WTC11 (cell line): ENCODE results near the gene ALK. TPM values are rescaled to one million over a fixed set of nuclear protein-coding genes. Genes with fewer than 3 reads are reported as not detected.

Source experiments
- ATAC-seq: fragments of 200-7000 bp; cut with Tn5 transposase; 2 replicates; pipeline ENCODE4 v1.10.0; 2021; ENCODE audit warnings: mild to moderate bottlenecking, moderate library complexity
- CTCF ChIA-PET: fragments of 300-600 bp; sonication (Branson Sonifier 250); formaldehyde crosslinking; loops from one replicate; lab custom pipeline; 2021; ENCODE audit warnings: antibody characterized with exemption; lab: Charles Lee
- POLR2A ChIA-PET: fragments of 350-600 bp; sonication (Branson Sonifier 250); formaldehyde crosslinking; loops from one replicate; lab custom pipeline; 2021; ENCODE audit warnings: antibody characterized with exemption; lab: Charles Lee
- DNase-seq: peaks from one replicate; pipeline ENCODE4 v3.0.0; 2021; ENCODE audit warnings: low spot score
- H3K27ac Mint-ChIP-seq: 2 replicates; pipeline ENCODE4 v1.8.0; 2021; ENCODE audit warnings: mixed read lengths
- H3K27me3 Mint-ChIP-seq: 2 replicates; pipeline ENCODE4 v1.8.0; 2021; ENCODE audit warnings: low read depth, mild to moderate bottlenecking, moderate library complexity, mixed read lengths
- H3K36me3 Mint-ChIP-seq: 2 replicates; pipeline ENCODE4 v1.8.0; 2021; ENCODE audit warnings: mixed read lengths
- H3K4me1 Mint-ChIP-seq: 2 replicates; pipeline ENCODE4 v1.8.0; 2022; ENCODE audit warnings: mixed read lengths
- H3K4me3 Mint-ChIP-seq: 2 replicates; pipeline ENCODE4 v1.8.0; 2021; ENCODE audit warnings: mild to moderate bottlenecking, moderate library complexity, mixed read lengths
- H3K9me3 Mint-ChIP-seq: 2 replicates; pipeline ENCODE4 v1.8.0; 2021; ENCODE audit warnings: mixed read lengths
- ATF1 ChIP-seq: sonication (generic); formaldehyde crosslinking; IDR thresholded peaks from 2 replicates; pipeline ENCODE4 v1.8.1; 2023; ENCODE audit warnings: mild to moderate bottlenecking, moderate library complexity, missing genetic modification reagents
- CTCF ChIP-seq: fragments of 200-600 bp; IDR thresholded peaks from 2 replicates; pipeline ENCODE4 v1.8.0; 2022; ENCODE audit warnings: antibody characterized with exemption
- FOXK1 ChIP-seq: sonication (generic); formaldehyde crosslinking; IDR thresholded peaks from 2 replicates; pipeline ENCODE4 v1.8.0; 2022; ENCODE audit warnings: mild to moderate bottlenecking, moderate library complexity, missing genetic modification reagents
- GTF2I ChIP-seq: fragments of 250-450 bp; sonication (Bioruptor Pico); conservative IDR thresholded peaks from 2 replicates; pipeline ENCODE4 v1.4.0; 2021; ENCODE audit warnings: mild to moderate bottlenecking
- IRF2 ChIP-seq: sonication (generic); formaldehyde crosslinking; IDR thresholded peaks from 2 replicates; pipeline ENCODE4 v1.8.0; 2022; ENCODE audit warnings: low read depth, missing genetic modification reagents, borderline replicate concordance
- JAZF1 ChIP-seq: fragments of 250-450 bp; sonication (Bioruptor Pico); IDR thresholded peaks from 2 replicates; pipeline ENCODE4 v1.9.0; 2021; ENCODE audit warnings: moderate library complexity, mild to moderate bottlenecking, inconsistent platforms
- NFYB ChIP-seq: sonication (generic); formaldehyde crosslinking; conservative IDR thresholded peaks from 2 replicates; pipeline ENCODE4 v1.8.0; 2022; ENCODE audit warnings: low read depth, missing genetic modification reagents
- PRRX2 ChIP-seq: fragments of 250-450 bp; sonication (Bioruptor Pico); IDR thresholded peaks from 2 replicates; pipeline ENCODE4 v1.8.0; 2021; ENCODE audit warnings: mild to moderate bottlenecking
- SMAD3 ChIP-seq: sonication (generic); formaldehyde crosslinking; IDR thresholded peaks from 2 replicates; pipeline ENCODE4 v1.8.0; 2022; ENCODE audit warnings: missing genetic modification reagents, mild to moderate bottlenecking, borderline replicate concordance
- SMAD4 ChIP-seq: sonication (generic); formaldehyde crosslinking; IDR thresholded peaks from 2 replicates; pipeline ENCODE4 v1.8.0; 2022; ENCODE audit warnings: mild to moderate bottlenecking, missing genetic modification reagents
- SOX15 ChIP-seq: fragments of 250-450 bp; sonication (Bioruptor Pico); IDR thresholded peaks from 2 replicates; pipeline ENCODE4 v1.9.0; 2021; ENCODE audit warnings: mild to moderate bottlenecking
- ZNF121 ChIP-seq: sonication (generic); formaldehyde crosslinking; IDR thresholded peaks from 2 replicates; pipeline ENCODE4 v1.8.0; 2023; ENCODE audit warnings: missing genetic modification reagents
- ZNF263 ChIP-seq: sonication (generic); formaldehyde crosslinking; IDR thresholded peaks from 2 replicates; pipeline ENCODE4 v1.8.1; 2022; ENCODE audit warnings: low read depth, mild to moderate bottlenecking, moderate library complexity, missing genetic modification reagents
- ZNF425 ChIP-seq: fragments of 250-450 bp; sonication (Bioruptor Pico); conservative IDR thresholded peaks from 2 replicates; pipeline ENCODE4 v1.9.0; 2021; ENCODE audit warnings: mild to moderate bottlenecking
- ZSCAN18 ChIP-seq: fragments of 250-450 bp; sonication (Bioruptor Pico); IDR thresholded peaks from 2 replicates; pipeline ENCODE4 v2.1.2; 2022; ENCODE audit warnings: mild to moderate bottlenecking, moderate library complexity
- total RNA-seq: library from RNA; stranded (reverse); gene quantifications from 3 replicates; pipeline ENCODE4 v1.2.3, GENCODE V29; 2021
- TF ChIP-seq, protein P1 (sequence below): sonication (generic); formaldehyde crosslinking; IDR thresholded peaks from 2 replicates; pipeline ENCODE4 v1.8.0; 2022; ENCODE audit warnings: mild to moderate bottlenecking, missing genetic modification reagents
- TF ChIP-seq, protein P2 (sequence below): fragments of 250-450 bp; sonication (Bioruptor Pico); IDR thresholded peaks from 2 replicates; pipeline ENCODE4 v1.9.0; 2021; ENCODE audit warnings: mild to moderate bottlenecking, borderline replicate concordance

The ALK gene
- total RNA-seq, 1 experiment from 2014 or later, result not detected

- Mint-ChIP-seq H3K27ac (no peak overlapping the region), H3K4me1 (peaks cover 6% of the 10 kb centered on the region; the same call in 1 of the 2 replicates), H3K9me3 (peaks cover 10% of the 10 kb centered on the region), H3K36me3 (peaks cover 4% of the 10 kb centered on the region; the same call in 1 of the 2 replicates), H3K27me3 (no peaks in the 10 kb centered on the region), H3K4me3 (no peak overlapping the region)
- CTCF ChIA-PET, result no interaction called here
- POLR2A ChIA-PET, result no interaction called here
- ATAC-seq (no peak), DNase-seq (no peak)
- TF ChIP-seq, protein P1, sequence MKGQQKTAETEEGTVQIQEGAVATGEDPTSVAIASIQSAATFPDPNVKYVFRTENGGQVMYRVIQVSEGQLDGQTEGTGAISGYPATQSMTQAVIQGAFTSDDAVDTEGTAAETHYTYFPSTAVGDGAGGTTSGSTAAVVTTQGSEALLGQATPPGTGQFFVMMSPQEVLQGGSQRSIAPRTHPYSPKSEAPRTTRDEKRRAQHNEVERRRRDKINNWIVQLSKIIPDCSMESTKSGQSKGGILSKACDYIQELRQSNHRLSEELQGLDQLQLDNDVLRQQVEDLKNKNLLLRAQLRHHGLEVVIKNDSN (CRISPR knock-in tag), result no peak
- TF ChIP-seq ZNF121 (CRISPR knock-in tag) (no peak), SOX15 (no peak), IRF2 (CRISPR knock-in tag) (no peak), CTCF (no peak), NFYB (CRISPR knock-in tag) (no peak), JAZF1 (CRISPR knock-in tag) (no peak), FOXK1 (no peak), ATF1 (CRISPR knock-in tag) (no peak), SMAD4 (CRISPR knock-in tag) (no peak), SMAD3 (no peak), GTF2I (CRISPR knock-in tag) (no peak), ZSCAN18 (CRISPR knock-in tag) (no peak), ZNF263 (CRISPR knock-in tag) (no peak)
- TF ChIP-seq, protein P2, sequence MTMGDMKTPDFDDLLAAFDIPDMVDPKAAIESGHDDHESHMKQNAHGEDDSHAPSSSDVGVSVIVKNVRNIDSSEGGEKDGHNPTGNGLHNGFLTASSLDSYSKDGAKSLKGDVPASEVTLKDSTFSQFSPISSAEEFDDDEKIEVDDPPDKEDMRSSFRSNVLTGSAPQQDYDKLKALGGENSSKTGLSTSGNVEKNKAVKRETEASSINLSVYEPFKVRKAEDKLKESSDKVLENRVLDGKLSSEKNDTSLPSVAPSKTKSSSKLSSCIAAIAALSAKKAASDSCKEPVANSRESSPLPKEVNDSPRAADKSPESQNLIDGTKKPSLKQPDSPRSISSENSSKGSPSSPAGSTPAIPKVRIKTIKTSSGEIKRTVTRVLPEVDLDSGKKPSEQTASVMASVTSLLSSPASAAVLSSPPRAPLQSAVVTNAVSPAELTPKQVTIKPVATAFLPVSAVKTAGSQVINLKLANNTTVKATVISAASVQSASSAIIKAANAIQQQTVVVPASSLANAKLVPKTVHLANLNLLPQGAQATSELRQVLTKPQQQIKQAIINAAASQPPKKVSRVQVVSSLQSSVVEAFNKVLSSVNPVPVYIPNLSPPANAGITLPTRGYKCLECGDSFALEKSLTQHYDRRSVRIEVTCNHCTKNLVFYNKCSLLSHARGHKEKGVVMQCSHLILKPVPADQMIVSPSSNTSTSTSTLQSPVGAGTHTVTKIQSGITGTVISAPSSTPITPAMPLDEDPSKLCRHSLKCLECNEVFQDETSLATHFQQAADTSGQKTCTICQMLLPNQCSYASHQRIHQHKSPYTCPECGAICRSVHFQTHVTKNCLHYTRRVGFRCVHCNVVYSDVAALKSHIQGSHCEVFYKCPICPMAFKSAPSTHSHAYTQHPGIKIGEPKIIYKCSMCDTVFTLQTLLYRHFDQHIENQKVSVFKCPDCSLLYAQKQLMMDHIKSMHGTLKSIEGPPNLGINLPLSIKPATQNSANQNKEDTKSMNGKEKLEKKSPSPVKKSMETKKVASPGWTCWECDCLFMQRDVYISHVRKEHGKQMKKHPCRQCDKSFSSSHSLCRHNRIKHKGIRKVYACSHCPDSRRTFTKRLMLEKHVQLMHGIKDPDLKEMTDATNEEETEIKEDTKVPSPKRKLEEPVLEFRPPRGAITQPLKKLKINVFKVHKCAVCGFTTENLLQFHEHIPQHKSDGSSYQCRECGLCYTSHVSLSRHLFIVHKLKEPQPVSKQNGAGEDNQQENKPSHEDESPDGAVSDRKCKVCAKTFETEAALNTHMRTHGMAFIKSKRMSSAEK, result no peak
These were observed 418.9 kb downstream of the ALK start for GRCh38 chr2:29502460-29502911.

DNA sequence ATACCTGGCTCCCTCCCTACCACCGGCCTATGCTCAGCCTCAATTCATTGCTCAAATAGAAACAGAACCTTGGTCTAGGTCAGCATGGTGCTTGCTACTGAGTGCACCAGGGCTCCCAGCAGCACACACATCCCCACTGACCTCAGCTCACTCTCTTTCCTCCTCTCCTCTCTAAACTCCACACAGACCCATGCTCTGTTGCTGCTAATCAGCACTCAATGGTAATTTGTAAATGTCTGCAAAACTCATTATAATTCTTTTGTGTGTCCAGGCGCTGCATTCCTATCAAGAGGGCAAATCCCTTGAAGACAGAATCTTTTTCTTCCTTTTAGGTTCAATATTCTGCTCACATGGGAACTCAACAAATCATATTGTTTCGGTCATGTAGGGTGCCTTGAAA lies 424.0 kb downstream of the ALK start:
- H3K4me3 Mint-ChIP-seq, result no peak overlapping the region
- H3K4me1 Mint-ChIP-seq, result peaks cover 11% of the 10 kb centered on the region
- no peak for TF ChIP-seq PRRX2 (CRISPR knock-in tag)
- no peak for TF ChIP-seq ZNF425 (CRISPR knock-in tag)
- no peaks in the 10 kb centered on the region for H3K27me3 Mint-ChIP-seq
- ChIA-PET POLR2A (no interaction called here), CTCF (no interaction called here)
- H3K36me3 Mint-ChIP-seq, result no peaks in the 10 kb centered on the region
- DNase-seq (no peak), ATAC-seq (no peak)
- H3K9me3 Mint-ChIP-seq, result no peaks in the 10 kb centered on the region
- H3K27ac Mint-ChIP-seq, result no peak overlapping the region
